ENCODE data around the gene KMT2C.

DNA sequence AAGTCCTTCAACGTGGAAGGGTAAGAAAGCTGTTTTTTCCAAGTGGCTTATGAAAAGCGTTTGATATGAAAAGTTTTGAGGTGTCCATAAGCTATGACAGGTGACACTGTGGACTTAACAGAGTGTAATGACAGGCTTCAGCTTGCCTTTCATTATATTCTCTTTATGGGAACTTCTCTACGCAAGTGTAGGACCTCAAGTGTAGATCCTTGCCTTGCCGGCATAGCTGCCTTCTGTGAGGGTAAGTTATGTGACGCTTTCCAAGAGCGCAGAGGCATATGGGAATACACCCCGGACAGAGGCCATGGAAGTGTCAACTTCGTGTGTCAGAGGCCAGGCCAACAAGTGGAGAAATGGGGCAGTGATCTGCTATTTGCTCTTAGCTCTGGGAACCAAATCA lies 318.4 kb downstream of the KMT2C start:
- TF ChIP-seq CTCF (IDR thresholded peaks at IDR 0.05; ENCODE audit: low read length), result no peak
- TF ChIP-seq EZH2 (optimal IDR thresholded peaks at IDR 0.05; ENCODE audit: low read depth, low read length), result no peak
- TF ChIP-seq EZH2phosphoT487 (IDR thresholded peaks at IDR 0.05; ENCODE audit: low read length), result no peak
